Middle frontal gyrus (tissue), 1 donor: Measurements from ENCODE around the gene SLC22A2.

Experiments
- DNase-seq: peaks from one replicate; pipeline ENCODE4 v3.0.0-alpha.2; 2015; ENCODE audit warnings: low spot score; ENCODE audit errors: extremely low spot score

The SLC22A2 gene

GRCh38 chr6:160167604-160168399, 90.8 kb downstream of the SLC22A2 start:
- DNase-seq, result no peak
